ENCODE data around the gene JARID2. TPM values are rescaled to one million over a fixed set of nuclear protein-coding genes. Genes with fewer than 3 reads are reported as not detected.
A peak's percentile ranks its signal among the peaks of the same experiment; 100 is the strongest.

JARID2 gene
- total and polyA plus RNA-seq, 10 of the 15 experiments (the other 5 are each of a cell fraction or from before 2014, with no cell fraction given): 4.2 to 21.6 (median 11.7) TPM

- no peak for TF ChIP-seq ZBTB33 (IDR thresholded peaks at IDR 0.05)
- TF ChIP-seq NFYA (IDR thresholded peaks at IDR 0.05; ENCODE audit: borderline replicate concordance, low read depth, low read length): no peak
- no peak for TF ChIP-seq ATF3 (IDR thresholded peaks at IDR 0.05; ENCODE audit: borderline replicate concordance, extremely low read depth, low read depth, low read length)
- no peak for TF ChIP-seq WRNIP1 (IDR thresholded peaks at IDR 0.05; ENCODE audit: borderline replicate concordance, low read depth, low read length)
- TF ChIP-seq SREBF1 (IDR thresholded peaks at IDR 0.05; ENCODE audit: low read length): peak; percentile 78
- TF ChIP-seq CBX5 (IDR thresholded peaks at IDR 0.05; ENCODE audit: low read depth): no peak
- no peak for TF ChIP-seq SREBF2 (IDR thresholded peaks at IDR 0.05; ENCODE audit: low read length)
- TF ChIP-seq ZBTB4 (CRISPR knock-in tag; IDR thresholded peaks at IDR 0.05): no peak
- no peak for TF ChIP-seq CEBPB (IDR thresholded peaks at IDR 0.05; ENCODE audit: borderline replicate concordance in 1 of 2, low read depth in 2 of 2, low read length in 2 of 2)
- peak; percentile 65; the same call in 1 of the 2 replicates for TF ChIP-seq HDGF (IDR thresholded peaks at IDR 0.05)
- TF ChIP-seq PKNOX1 (IDR thresholded peaks at IDR 0.05): peak; percentile 99
- peak; percentile 80 for TF ChIP-seq CREM (IDR thresholded peaks at IDR 0.05; ENCODE audit: low read depth)
- no peak for TF ChIP-seq IRF4 (IDR thresholded peaks at IDR 0.05; ENCODE audit: low read depth, low read length)
- TF ChIP-seq NR2C1 (IDR thresholded peaks at IDR 0.05): 0 out of 2 replicates have a peak, but pooled peaks have one; percentile 10
- 0 out of 4 replicates have a peak, but pooled peaks of 1 of the 2 experiments have one; percentile 14 for TF ChIP-seq SRF (IDR thresholded peaks at IDR 0.05; ENCODE audit: low read depth in 2 of 2, low read length in 2 of 2)
- TF ChIP-seq RELA (IDR thresholded peaks at IDR 0.05; ENCODE audit: borderline replicate concordance, partially characterized antibody): peak; percentile 48
- no peak for TF ChIP-seq STAT3 (IDR thresholded peaks at IDR 0.05; ENCODE audit: low read depth, low read length)
- no peak for TF ChIP-seq TCF7 (IDR thresholded peaks at IDR 0.05; ENCODE audit: borderline replicate concordance)
- TF ChIP-seq ZBTB40 (IDR thresholded peaks at IDR 0.05; ENCODE audit: borderline replicate concordance): no peak
These were observed at the start of gene JARID2 (continued) for GRCh38 chr6:15245361-15246216.
